KOPT-K1 (cell line): ENCODE results near the gene PPIP5K2.
A peak's percentile ranks its signal among the peaks of the same experiment; 100 is the strongest.
"Not testable (repeated sequence)": the region's sequence is repeated elsewhere in the genome, so short reads cannot be mapped to it uniquely, and the experiment has no call there.

ENCODE experiments used
- H3K27ac ChIP-seq: fragments of 200-600 bp; sonication (generic); 2 replicates; pipeline ENCODE4 v1.5.1; 2016; ENCODE audit warnings: antibody characterized with exemption, mild to moderate bottlenecking, low read depth, low read length; ENCODE audit not compliant: poor library complexity, severe bottlenecking
- H3K36me3 ChIP-seq: fragments of 200-600 bp; sonication (generic); 2 replicates; pipeline ENCODE4 v1.5.1; 2017; ENCODE audit warnings: antibody characterized with exemption, mild to moderate bottlenecking, low read length, moderate library complexity; ENCODE audit not compliant: insufficient read depth
- H3K9me3 ChIP-seq: fragments of 200-600 bp; sonication (generic); 2 replicates; pipeline ENCODE4 v1.5.1; 2017; ENCODE audit warnings: antibody characterized with exemption, low read length, mild to moderate bottlenecking; ENCODE audit not compliant: insufficient read depth, poor library complexity, severe bottlenecking

The PPIP5K2 gene

DNA sequence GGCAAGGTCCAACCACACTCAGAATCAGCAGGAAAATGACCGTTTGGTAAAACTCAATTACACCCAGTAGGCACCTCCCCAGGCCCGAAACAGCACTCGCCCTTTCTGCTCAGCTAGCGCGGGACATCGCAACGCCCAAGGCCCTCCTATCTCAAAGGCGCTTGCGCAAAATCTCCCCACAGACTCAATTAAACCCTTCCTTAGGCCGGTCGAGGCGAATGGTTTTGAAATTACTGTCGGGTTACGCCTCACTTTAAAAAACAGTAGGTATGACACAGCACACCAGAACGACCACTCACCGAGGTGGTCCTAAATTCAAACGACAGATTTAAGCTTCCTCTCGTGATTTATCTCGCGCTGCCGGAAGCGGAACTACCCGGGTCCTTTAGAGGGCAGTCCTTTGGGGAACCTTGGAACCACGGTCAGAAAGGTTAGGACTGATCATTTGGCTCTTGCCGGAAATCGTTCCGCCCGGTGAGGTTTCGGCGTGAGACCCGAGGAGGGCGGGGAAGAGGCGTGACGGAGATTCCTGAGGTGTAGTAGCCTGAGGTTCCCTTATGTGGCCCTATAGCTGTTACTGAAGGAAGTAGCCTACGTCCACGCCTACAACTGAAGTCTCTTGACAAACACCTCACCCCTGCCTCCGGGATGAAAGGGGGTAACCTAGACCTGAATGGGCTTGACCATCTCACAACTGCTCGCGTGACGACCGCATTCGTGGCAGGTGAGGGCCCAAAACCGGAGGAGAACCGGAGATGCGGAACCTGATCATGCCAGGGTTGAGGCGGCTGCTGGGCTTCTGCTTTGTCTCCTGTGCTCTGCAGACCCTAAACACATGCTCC is at the start of gene PPIP5K2, which contains the start of gene GIN1:
Gene PPIP5K2, plus strand, starts transcription at position 537 of the 842 bp plus-strand sequence. CDS start 9,289 bp downstream, outside the sequence.
Gene GIN1, minus strand, starts transcription at position 374 of the 842 bp plus-strand sequence. CDS start 11,431 bp downstream, outside the sequence.
- H3K27ac ChIP-seq, result peak within 1 kb of the TSS; percentile 96
- H3K9me3 ChIP-seq, result no peaks in the 10 kb centered on the region
- H3K36me3 ChIP-seq, result peaks cover 13% of the 10 kb centered on the region

DNA sequence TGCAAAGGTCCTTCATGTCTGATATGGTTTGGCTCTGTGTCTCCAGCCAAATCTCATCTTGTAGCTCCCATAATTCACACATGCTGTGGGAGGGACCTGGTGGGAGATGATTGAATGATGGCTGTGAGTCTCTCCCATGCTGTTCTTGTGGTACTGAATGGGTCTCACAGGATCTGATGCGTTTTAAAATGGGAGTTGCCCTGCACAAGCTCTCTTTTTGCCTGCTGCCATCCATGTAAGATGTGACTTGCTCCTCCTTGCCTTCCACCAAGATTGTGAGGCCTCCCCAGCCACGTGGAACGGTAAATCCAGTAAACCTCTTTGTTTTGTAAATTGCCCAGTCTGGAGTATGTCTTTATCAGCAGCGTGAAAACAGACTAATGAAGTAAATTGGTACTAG is 46.6 kb upstream of the PPIP5K2 start:
- peaks cover 37% of the 10 kb centered on the region for H3K9me3 ChIP-seq
- H3K36me3 ChIP-seq, H3K27ac ChIP-seq: not testable (repeated sequence)

DNA sequence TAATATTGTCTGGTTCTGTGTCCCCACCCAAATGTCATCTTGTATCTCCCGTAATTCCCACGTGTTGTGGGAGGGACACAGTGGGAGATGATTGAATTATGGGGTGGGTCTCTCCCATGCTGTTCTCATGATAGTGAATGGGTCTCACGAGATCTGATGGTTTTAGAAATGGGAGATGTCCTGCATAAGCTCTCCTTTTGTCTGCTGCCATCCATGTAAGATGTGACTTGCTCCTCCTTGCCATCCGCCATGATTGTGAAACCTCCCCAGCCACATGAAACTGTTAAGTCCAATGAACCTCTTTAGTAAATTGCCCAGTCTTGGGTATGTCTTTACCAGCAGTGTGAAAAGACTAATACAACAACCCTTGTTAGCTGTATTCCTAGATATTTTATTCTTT is 44.7 kb upstream of the PPIP5K2 start:
- H3K9me3 ChIP-seq, result peaks cover 53% of the 10 kb centered on the region
- H3K36me3 ChIP-seq, result no peaks in the 10 kb centered on the region
- H3K27ac ChIP-seq, result no peak overlapping the region

DNA sequence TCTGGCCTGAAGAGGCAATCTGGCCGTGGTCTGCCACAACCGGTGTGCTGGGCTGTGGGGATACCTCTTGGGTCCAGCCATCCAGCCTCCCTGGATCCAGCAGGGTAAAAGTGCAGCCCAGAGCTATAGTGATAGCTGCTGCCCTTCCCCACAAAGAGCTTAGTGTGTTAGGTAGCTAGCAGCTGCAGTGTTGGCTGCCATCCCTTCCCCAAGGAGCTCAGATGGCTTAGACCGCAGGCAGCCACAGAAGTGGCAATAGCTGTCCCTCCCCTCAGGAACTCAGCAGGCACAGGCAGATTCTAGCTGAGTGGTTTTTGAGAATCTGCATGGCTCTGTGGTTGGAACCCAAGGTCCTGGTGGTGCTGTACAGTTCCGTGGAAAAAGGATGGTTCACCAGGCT is 40.3 kb upstream of the PPIP5K2 start:
- Histone ChIP-seq H3K27ac (no peak overlapping the region), H3K36me3 (no peaks in the 10 kb centered on the region), H3K9me3 (peaks cover 56% of the 10 kb centered on the region)

DNA sequence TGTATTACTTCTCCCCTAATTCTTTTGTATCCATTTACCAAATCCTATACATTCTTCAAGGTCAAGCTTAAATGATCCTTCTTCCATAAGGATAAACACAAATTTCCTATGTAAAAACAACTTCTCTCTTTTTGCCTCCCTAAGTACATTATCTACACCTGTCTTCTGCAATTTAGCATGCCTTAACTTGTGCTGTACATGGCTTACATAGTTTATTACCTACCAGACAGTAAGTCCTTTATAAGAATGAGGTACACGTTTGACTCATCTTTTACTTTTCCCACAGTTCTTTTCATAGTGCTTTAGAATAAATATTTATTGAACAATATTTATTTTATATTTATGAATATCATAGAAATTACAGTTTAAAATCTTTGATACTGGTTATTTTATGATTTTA is 33.6 kb upstream of the PPIP5K2 start:
- Histone ChIP-seq H3K9me3 (peaks cover 27% of the 10 kb centered on the region), H3K36me3 (peaks cover 12% of the 10 kb centered on the region; the same call in 1 of the 2 replicates)

DNA sequence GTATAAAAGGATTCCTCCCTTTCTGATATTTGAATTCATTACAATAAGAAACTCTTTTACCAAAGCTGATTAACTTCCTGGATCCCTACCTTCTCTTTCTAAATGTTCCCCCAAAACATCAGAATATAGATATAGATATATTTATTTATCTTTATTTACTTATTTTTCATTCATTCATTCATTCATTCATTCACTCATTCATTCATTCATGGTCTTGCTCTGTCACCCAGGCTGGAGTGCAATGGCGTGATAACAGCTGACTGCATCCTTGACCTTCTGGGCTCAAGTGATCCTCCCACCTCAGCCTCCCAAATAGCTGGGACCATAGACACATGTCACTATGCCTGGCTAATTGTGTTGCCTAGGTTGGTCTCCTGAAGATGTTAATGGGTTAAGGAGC is 30.8 kb upstream of the PPIP5K2 start:
- Histone ChIP-seq H3K27ac (no peak overlapping the region), H3K9me3 (peaks cover 14% of the 10 kb centered on the region), H3K36me3 (peaks cover 12% of the 10 kb centered on the region; the same call in 1 of the 2 replicates)

More for the DNA sequence above, 33.6 kb upstream of the PPIP5K2 start:
- no peak overlapping the region for H3K27ac ChIP-seq

DNA sequence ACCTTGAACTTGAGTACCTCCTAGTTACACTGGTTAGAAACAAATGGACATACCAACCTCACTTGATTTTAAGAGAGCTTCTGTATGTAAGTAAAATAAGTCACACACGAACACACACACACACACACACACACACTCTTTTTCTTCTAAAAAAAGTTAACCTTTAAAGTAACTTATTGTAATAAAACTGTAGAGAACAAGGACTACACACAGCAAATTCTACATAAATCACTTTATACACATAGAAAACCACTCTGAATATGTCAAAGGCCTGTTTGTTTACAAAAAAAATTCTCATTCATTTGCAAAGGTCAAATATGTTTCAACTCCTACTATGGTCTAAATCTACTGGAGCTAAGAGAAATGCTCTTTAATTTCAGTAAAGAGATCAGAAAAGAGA is 29.3 kb upstream of the PPIP5K2 start:
- H3K36me3 ChIP-seq, result peaks cover 9% of the 10 kb centered on the region; the same call in 1 of the 2 replicates

DNA sequence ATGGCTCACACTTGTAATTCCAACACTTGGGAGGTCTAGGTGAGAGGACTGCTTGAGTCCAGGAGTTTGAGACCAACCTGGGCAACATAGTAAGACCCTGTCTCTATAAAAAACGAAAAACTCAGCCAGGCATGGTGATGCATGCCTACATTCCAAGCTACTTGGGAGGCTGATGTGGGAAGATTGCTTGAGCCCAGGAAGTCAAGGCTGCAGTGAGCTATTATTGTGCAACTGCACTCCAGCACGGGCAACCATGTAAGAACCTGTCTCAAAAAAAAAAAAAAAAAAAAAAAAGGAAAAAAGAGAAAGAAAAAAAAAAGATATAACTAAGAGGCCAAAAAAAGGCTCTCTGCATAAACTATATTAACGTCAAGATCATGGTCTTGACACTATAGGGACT is 27.4 kb upstream of the PPIP5K2 start:
- H3K27ac ChIP-seq, result no peak overlapping the region
- no peaks in the 10 kb centered on the region for H3K9me3 ChIP-seq
- H3K36me3 ChIP-seq, result no peaks in the 10 kb centered on the region

More for the DNA sequence above, 29.3 kb upstream of the PPIP5K2 start:
- Histone ChIP-seq H3K27ac (no peak overlapping the region), H3K9me3 (peaks cover 5% of the 10 kb centered on the region)

DNA sequence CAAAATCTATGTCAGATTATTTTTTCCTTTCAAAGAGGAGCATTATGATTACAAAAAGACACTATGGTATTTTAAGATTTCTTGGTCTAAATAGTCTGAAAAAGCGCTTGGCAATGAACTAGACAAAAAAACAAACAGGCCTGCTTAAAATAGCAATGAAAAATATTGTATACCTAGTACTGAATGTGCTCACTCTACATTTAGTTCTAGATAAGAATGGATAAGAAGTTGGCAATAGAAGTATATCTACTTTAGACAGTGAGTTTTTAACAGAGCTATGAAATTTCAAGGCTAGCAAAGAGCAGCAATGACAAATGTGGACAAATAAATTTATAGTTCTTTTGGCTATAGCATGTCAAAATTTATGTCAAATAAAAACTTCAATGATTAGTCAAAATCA is 26.4 kb upstream of the PPIP5K2 start:
- H3K27ac ChIP-seq, result no peak overlapping the region
- no peaks in the 10 kb centered on the region for H3K36me3 ChIP-seq
- no peaks in the 10 kb centered on the region for H3K9me3 ChIP-seq

DNA sequence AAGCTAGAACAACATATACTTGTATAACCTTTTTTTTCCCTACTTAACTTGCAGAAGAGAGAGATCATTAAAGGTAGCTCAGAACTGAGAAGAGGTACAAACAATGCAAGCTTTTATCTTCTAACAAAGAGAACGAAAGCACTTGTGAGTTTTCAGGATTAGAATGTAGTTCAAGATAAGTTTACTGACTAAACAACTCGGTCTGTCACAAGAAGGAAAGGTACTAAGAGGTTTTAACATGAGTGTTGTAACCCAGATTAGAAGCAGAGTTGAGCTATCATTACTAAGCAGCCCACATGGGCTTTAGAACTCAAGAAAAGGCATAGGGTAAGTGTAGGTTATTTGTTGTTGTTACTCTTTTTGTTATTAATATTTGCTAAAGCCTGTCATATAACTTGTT is 25.4 kb upstream of the PPIP5K2 start:
- Histone ChIP-seq H3K9me3 (no peaks in the 10 kb centered on the region), H3K27ac (no peak overlapping the region), H3K36me3 (no peaks in the 10 kb centered on the region)

DNA sequence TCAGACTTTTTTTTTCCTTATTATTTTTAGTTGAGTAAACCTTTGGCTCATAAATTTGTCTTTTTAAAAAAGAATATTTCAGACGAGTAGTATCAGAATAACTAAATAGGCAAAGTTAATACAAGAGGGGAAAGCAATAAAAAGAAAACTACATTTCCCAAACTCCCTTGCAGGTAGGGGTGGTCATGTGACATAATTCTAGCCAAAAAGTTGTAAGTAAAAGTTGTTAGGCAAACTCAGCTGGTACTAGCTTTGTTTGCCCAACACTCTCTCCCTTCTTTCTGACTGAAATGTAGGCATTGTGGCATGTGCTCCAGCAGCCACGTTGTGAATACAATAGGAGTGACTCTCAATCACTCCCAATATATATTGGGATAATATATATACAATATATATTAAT is 21.1 kb upstream of the PPIP5K2 start:
- Histone ChIP-seq H3K27ac (no peak overlapping the region), H3K9me3 (no peaks in the 10 kb centered on the region), H3K36me3 (no peaks in the 10 kb centered on the region; the same call in 1 of the 2 replicates)

DNA sequence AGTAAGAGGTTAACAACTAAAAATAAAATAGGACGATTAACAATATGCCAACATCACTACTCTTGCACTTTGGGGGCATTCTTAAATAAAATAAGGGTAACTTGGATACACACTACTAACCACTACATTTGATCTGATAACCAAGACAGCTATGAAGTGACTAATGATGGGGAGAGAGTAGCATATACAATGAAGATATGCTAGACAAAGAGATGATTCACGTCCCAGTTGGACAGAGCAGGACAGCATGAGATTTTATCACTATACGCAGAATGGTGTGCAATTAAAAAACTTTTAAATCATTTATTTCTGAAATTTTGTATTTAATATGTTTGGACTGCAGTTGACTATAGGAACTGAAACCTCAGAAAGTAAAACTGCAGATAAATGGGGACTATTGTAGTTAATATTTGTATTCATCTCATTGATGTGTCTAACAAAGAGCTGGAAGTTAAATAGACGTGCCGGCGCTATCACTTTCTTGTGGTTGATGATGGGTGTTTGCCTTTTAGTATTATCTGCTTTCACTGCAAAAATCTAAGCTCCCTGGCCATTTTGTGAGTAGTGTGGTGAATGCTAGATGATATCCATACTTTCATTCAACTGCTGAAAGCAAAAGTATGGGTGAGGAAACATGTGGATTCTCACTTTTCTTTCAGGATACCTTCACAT is 18.9 kb upstream of the PPIP5K2 start:
- Histone ChIP-seq H3K36me3 (no peaks in the 10 kb centered on the region; the same call in 1 of the 2 replicates), H3K27ac (no peak overlapping the region), H3K9me3 (no peaks in the 10 kb centered on the region)

DNA sequence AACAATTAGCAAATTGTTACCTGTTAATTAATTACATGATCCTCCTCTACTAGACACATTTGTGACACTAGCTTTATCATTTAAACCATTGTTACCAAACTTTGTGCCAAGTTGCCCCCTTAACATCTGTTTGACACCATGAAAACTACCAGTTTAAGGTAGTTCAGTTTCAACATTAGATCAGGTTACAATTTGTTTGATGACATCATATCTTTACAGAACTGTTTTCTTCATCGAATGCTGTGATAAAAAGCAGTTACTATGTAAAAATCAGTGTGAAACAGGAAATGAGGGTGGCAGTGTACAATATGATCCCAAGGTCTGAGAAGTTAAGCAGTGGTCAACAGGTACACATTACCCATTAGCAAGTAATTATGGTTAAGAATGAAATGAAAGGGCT is 17.9 kb upstream of the PPIP5K2 start:
- Histone ChIP-seq H3K36me3 (no peaks in the 10 kb centered on the region; the same call in 1 of the 2 replicates), H3K9me3 (no peaks in the 10 kb centered on the region), H3K27ac (no peak overlapping the region)

DNA sequence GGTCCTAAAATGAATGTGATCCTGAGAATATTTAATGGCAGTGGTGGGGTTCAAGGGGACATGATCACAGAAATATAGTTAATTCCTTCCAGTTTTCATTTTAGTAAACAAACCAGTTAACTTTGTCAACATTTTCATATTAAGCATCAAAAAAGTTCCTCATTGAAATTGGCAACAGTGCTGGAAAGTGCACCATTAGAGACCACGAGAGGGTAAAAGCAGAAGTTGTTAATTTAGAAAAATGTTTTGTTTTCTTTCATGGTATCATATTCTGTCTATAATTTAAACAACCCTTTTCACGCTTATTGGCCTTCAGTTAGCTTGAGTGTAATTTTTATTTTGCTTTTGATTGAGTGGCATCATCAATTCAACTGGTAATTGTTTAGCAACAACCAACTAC is 12.0 kb upstream of the PPIP5K2 start:
- Histone ChIP-seq H3K27ac (no peak overlapping the region), H3K9me3 (peaks cover 10% of the 10 kb centered on the region), H3K36me3 (no peaks in the 10 kb centered on the region; the same call in 1 of the 2 replicates)

DNA sequence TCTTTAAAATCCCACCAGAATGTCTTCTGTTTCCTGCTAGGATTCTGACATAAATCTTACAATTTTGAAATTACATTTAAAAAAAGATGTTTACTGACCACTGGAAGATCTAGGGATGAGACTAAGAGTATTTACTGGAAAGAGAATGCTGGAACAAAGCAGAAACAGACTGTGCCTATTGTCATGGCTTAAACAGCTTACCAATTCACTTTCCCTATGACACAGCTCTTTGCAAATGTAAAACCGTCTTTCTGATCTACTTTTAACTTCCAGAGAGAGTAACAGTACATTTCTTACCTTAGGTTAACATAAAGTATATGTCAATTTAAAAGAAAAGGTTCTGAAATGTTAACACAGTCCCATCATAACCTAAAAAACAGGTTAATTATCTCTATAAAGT is 10.8 kb upstream of the PPIP5K2 start:
- Histone ChIP-seq H3K9me3 (peaks cover 10% of the 10 kb centered on the region), H3K27ac (no peak overlapping the region), H3K36me3 (no peaks in the 10 kb centered on the region; the same call in 1 of the 2 replicates)
